HG02885 (cell line): ENCODE measurements around the gene MGAT4A.

Source experiments
- ATAC-seq: cut with Tn5 transposase; IDR thresholded peaks from one replicate; pipeline ENCODE4 v1.9.1; 2021; ENCODE audit warnings: mild to moderate bottlenecking; ENCODE audit not compliant: unreplicated experiment, poor library complexity

The MGAT4A gene

GRCh38 chr2:98731041-98731893 lies at the start of gene MGAT4A:
Gene MGAT4A, minus strand, starts transcription at chr2:98731132. Its CDS starts 4,800 bp downstream, at chr2:98726332.
- peak; percentile 89 for ATAC-seq

- no peak for ATAC-seq
Measured at GRCh38 chr2:98778741-98779483, 48.0 kb upstream of the MGAT4A start.

GRCh38 chr2:98778151-98778550 lies 47.2 kb upstream of the MGAT4A start:
- no peak for ATAC-seq

GRCh38 chr2:98777710-98778109 lies 46.8 kb upstream of the MGAT4A start:
- no peak for ATAC-seq

GRCh38 chr2:98777076-98777475 lies 46.1 kb upstream of the MGAT4A start:
- no peak for ATAC-seq

- no peak for ATAC-seq
Measured at GRCh38 chr2:98776136-98776535, 45.2 kb upstream of the MGAT4A start.

- ATAC-seq = no peak
Measured at GRCh38 chr2:98775146-98775986, 44.4 kb upstream of the MGAT4A start.

- ATAC-seq = no peak
Measured at GRCh38 chr2:98773907-98774306, 43.0 kb upstream of the MGAT4A start.

- no peak for ATAC-seq
Measured at GRCh38 chr2:98773169-98773568, 42.2 kb upstream of the MGAT4A start.

- ATAC-seq = no peak
Measured at GRCh38 chr2:98772536-98772935, 41.6 kb upstream of the MGAT4A start.

- ATAC-seq = peak; percentile 60
Measured at GRCh38 chr2:98771721-98772524, 41.0 kb upstream of the MGAT4A start.

- ATAC-seq = no peak
Measured at GRCh38 chr2:98771264-98771663, 40.3 kb upstream of the MGAT4A start.

GRCh38 chr2:98769784-98770183 lies 38.9 kb upstream of the MGAT4A start:
- no peak for ATAC-seq

GRCh38 chr2:98769114-98769476 lies 38.2 kb upstream of the MGAT4A start:
- no peak for ATAC-seq

GRCh38 chr2:98768384-98769113 lies 37.6 kb upstream of the MGAT4A start:
- no peak for ATAC-seq

- no peak for ATAC-seq
Measured at GRCh38 chr2:98764499-98764898, 33.6 kb upstream of the MGAT4A start.

GRCh38 chr2:98763209-98763951 lies 32.4 kb upstream of the MGAT4A start:
- no peak for ATAC-seq

GRCh38 chr2:98761909-98762308 lies 31.0 kb upstream of the MGAT4A start:
- ATAC-seq = no peak
